ENCODE data around the gene IPO13. TPM values are rescaled to one million over a fixed set of nuclear protein-coding genes. Genes with fewer than 3 reads are reported as not detected.

The IPO13 gene
- polyA plus RNA-seq, 3 donors: 33.6 to 36.0 (median 35.6) TPM

- DNase-seq (ENCODE audit: low read depth in 3 of 3, low spot score in 2 of 3): no peak
Measured at GRCh38 chr1:43998000-43998378, 51.2 kb downstream of the IPO13 start.

GRCh38 chr1:43999455-43999854, 52.7 kb downstream of the IPO13 start:
- DNase-seq (ENCODE audit: low read depth in 3 of 3, low spot score in 2 of 3): no peak

- DNase-seq (ENCODE audit: low read depth in 3 of 3, low spot score in 2 of 3): no peak
Measured at GRCh38 chr1:44000122-44000665, 53.4 kb downstream of the IPO13 start.

GRCh38 chr1:44002165-44002564, 55.4 kb downstream of the IPO13 start:
- DNase-seq (ENCODE audit: low read depth in 3 of 3, low spot score in 2 of 3): no peak

GRCh38 chr1:44002606-44003157, 55.9 kb downstream of the IPO13 start:
- DNase-seq (ENCODE audit: low read depth in 3 of 3, low spot score in 2 of 3): no peak

GRCh38 chr1:44008259-44008658, 61.5 kb downstream of the IPO13 start:
- DNase-seq (ENCODE audit: low read depth in 3 of 3, low spot score in 2 of 3): no peak

GRCh38 chr1:44010935-44011471, 64.3 kb downstream of the IPO13 start:
- DNase-seq (ENCODE audit: low read depth in 3 of 3, low spot score in 2 of 3): no peak

GRCh38 chr1:44012404-44012803, 65.7 kb downstream of the IPO13 start:
- no peak for DNase-seq (ENCODE audit: low read depth in 3 of 3, low spot score in 2 of 3)

- no peak for DNase-seq (ENCODE audit: low read depth in 3 of 3, low spot score in 2 of 3)
Measured at GRCh38 chr1:44012941-44013609, 66.3 kb downstream of the IPO13 start.

- no peak for DNase-seq (ENCODE audit: low read depth in 3 of 3, low spot score in 2 of 3)
Measured at GRCh38 chr1:44013949-44014348, 67.2 kb downstream of the IPO13 start.

- no peak for DNase-seq (ENCODE audit: low read depth in 3 of 3, low spot score in 2 of 3)
Measured at GRCh38 chr1:44014365-44015104, 67.8 kb downstream of the IPO13 start.

- DNase-seq (ENCODE audit: low read depth in 3 of 3, low spot score in 2 of 3): no peak
Measured at GRCh38 chr1:44015206-44015605, 68.5 kb downstream of the IPO13 start.

- DNase-seq (ENCODE audit: low read depth in 3 of 3, low spot score in 2 of 3): no peak
Measured at GRCh38 chr1:44016041-44016889, 69.5 kb downstream of the IPO13 start.

- DNase-seq (ENCODE audit: low read depth in 3 of 3, low spot score in 2 of 3): no peak
Measured at GRCh38 chr1:44016890-44017400, 70.2 kb downstream of the IPO13 start.

Other genes starting within 250 kb of the IPO13 start
- 10 to 100 TPM; 17.6 to 21.6 (median 19.5) TPM for gene ST3GAL3, start 239.4 kb upstream of the IPO13 start, polyA plus RNA-seq (ENCODE audit: insufficient read length in 3 of 3)
- gene ARTN, start 13.1 kb upstream of the IPO13 start, polyA plus RNA-seq (ENCODE audit: insufficient read length in 3 of 3): 1 to 10 TPM; 1.7 to 1.9 (median 1.7) TPM
- gene DPH2, start 23.1 kb downstream of the IPO13 start, polyA plus RNA-seq (ENCODE audit: insufficient read length in 3 of 3): 10 to 100 TPM; 21.5 to 22.3 (median 21.9) TPM
- 100 to 1,000 TPM; 134 to 150 (median 144) TPM for gene ATP6V0B, start 28.0 kb downstream of the IPO13 start, polyA plus RNA-seq (ENCODE audit: insufficient read length in 3 of 3)
- gene B4GALT2, start 32.3 kb downstream of the IPO13 start, polyA plus RNA-seq (ENCODE audit: insufficient read length in 3 of 3): 10 to 100 TPM; 34.6 to 39.8 (median 37.2) TPM
- gene CCDC24, start 44.6 kb downstream of the IPO13 start, polyA plus RNA-seq (ENCODE audit: insufficient read length in 3 of 3): 10 to 100 TPM; 14.4 to 15.8 (median 14.6) TPM
- 1 to 10 TPM; 5.4 to 6.3 (median 6.1) TPM for gene SLC6A9, start 84.5 kb downstream of the IPO13 start, polyA plus RNA-seq (ENCODE audit: insufficient read length in 3 of 3)
- not detected for gene KLF17, start 171.9 kb downstream of the IPO13 start, polyA plus RNA-seq (ENCODE audit: insufficient read length in 3 of 3)
- gene KLF18, start 194.7 kb downstream of the IPO13 start, polyA plus RNA-seq (ENCODE audit: insufficient read length in 3 of 3): not detected

Measured in right renal cortex interstitium (tissue), 3 donors.